A172 (cell line): ENCODE data around the gene ST3GAL4. TPM values are rescaled to one million over a fixed set of nuclear protein-coding genes. Genes with fewer than 3 reads are reported as not detected.
"Not testable (repeated sequence)": the region's sequence is repeated elsewhere in the genome, so short reads cannot be mapped to it uniquely, and the experiment has no call there.

Experiments
- DNase-seq: peaks from one replicate; pipeline ENCODE4 v3.0.0-alpha.2; 2015; ENCODE audit warnings: low spot score
- total RNA-seq: library from RNA; depleted of rRNA; stranded (reverse); fragments of >200 nt; shearing (Covaris generic); gene quantifications from 2 replicates; pipeline ENCODE4 v1.2.3, GENCODE V29; 2014

ST3GAL4 gene
- total RNA-seq, 1 experiment from 2014 or later, result 16.7 TPM

- DNase-seq, result peak; percentile 52
Measured at GRCh38 chr11:126345759-126346585, 9.5 kb upstream of the ST3GAL4 start.

GRCh38 chr11:126346586-126346940, 8.9 kb upstream of the ST3GAL4 start:
- no peak for DNase-seq

- DNase-seq, result not testable (repeated sequence)
Measured at GRCh38 chr11:126346946-126347345, 8.5 kb upstream of the ST3GAL4 start.

GRCh38 chr11:126347751-126348668, 7.5 kb upstream of the ST3GAL4 start:
- no peak for DNase-seq

GRCh38 chr11:126348806-126349582, 6.5 kb upstream of the ST3GAL4 start:
- no peak for DNase-seq

- DNase-seq, result no peak
Measured at GRCh38 chr11:126350836-126351235, 4.7 kb upstream of the ST3GAL4 start.

- no peak for DNase-seq
Measured at GRCh38 chr11:126352163-126352562, 3.3 kb upstream of the ST3GAL4 start.

- no peak for DNase-seq
Measured at GRCh38 chr11:126352934-126353801, 2.3 kb upstream of the ST3GAL4 start.

GRCh38 chr11:126354631-126355323, 709 bp upstream of the ST3GAL4 start:
- no peak for DNase-seq

GRCh38 chr11:126355926-126356897, 726 bp downstream of the ST3GAL4 start:
- DNase-seq, result peak; percentile 20

- DNase-seq, result no peak
Measured at GRCh38 chr11:126357055-126357962, 1.8 kb downstream of the ST3GAL4 start.

- DNase-seq, result no peak
Measured at GRCh38 chr11:126357969-126358762, 2.7 kb downstream of the ST3GAL4 start.

- DNase-seq, result no peak
Measured at GRCh38 chr11:126358763-126359160, 3.3 kb downstream of the ST3GAL4 start.

- no peak for DNase-seq
Measured at GRCh38 chr11:126359431-126360048, 4.1 kb downstream of the ST3GAL4 start.

- no peak for DNase-seq
Measured at GRCh38 chr11:126360049-126360446, 4.6 kb downstream of the ST3GAL4 start.

GRCh38 chr11:126361400-126361799, 5.9 kb downstream of the ST3GAL4 start:
- no peak for DNase-seq
